ENCODE measurements around the gene LY86. TPM values are rescaled to one million over a fixed set of nuclear protein-coding genes. Genes with fewer than 3 reads are reported as not detected.

LY86 gene
- total RNA-seq, 2 experiments from 2014 or later, result 1.2 to 1.7 TPM

DNA sequence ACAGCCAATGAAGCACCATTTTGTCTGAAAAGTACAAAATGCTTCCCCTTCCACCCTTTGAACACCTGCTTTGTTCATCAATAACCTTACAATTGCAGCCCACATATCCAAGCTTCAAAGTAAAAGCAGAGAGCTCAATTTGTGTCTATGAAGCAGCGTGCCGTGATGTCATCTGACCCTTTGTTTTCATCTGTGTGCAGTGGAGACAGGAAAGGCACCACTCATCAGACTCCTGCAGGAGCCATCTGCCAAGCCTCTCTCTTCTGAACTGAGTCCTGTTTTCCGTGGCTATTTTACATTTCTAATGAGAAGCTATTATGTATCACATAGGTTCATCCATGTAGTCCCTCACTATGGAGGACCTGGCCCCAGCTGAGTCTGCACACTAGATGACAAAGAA is 7.5 kb upstream of the LY86 start:
- H3K9me3 Mint-ChIP-seq (ENCODE audit: low read depth), result peaks cover 9% of the 10 kb centered on the region
- no peak for ATAC-seq
- DNase-seq, result no peak

DNA sequence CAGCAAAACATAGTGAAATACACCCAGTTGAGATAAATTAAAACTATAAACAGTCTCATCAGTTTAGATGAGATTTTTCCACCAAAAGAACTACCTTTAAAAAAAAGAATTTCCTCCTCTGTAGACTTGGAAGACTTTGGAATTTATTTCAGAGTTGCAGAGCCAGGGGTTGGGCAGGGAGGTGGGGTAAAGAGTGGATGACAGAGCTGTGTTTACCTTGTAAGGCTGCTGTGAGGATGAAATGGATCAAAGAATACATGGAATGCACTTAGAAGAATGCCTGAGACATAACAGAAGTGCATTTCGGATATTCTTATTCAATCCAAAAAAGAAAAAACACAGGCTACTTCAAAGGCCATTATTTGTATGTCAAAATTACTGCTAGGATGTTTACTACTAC is 6.4 kb upstream of the LY86 start:
- no peak for ATAC-seq
- no peak overlapping the region for H3K4me3 Mint-ChIP-seq
- peaks cover 2% of the 10 kb centered on the region for H3K27me3 Mint-ChIP-seq
- H3K36me3 Mint-ChIP-seq, result peaks cover 17% of the 10 kb centered on the region
- no peak for DNase-seq
- peaks cover 18% of the 10 kb centered on the region for H3K4me1 Mint-ChIP-seq
- H3K9me3 Mint-ChIP-seq (ENCODE audit: low read depth), result peaks cover 6% of the 10 kb centered on the region
- CTCF ChIA-PET, result interaction anchor here (1.1 kb wide), 1 partner anchor 35 kb away, joined by 3 read pairs; no protein-coding TSS in a partner anchor
- no peak overlapping the region for H3K27ac Mint-ChIP-seq

More for the DNA sequence above, 7.5 kb upstream of the LY86 start:
- peaks cover 17% of the 10 kb centered on the region for H3K36me3 Mint-ChIP-seq
- H3K4me3 Mint-ChIP-seq, result no peak overlapping the region
- H3K27ac Mint-ChIP-seq, result no peak overlapping the region
- CTCF ChIA-PET, result no interaction called here
- H3K27me3 Mint-ChIP-seq, result peaks cover 4% of the 10 kb centered on the region
- H3K4me1 Mint-ChIP-seq, result peaks cover 14% of the 10 kb centered on the region

DNA sequence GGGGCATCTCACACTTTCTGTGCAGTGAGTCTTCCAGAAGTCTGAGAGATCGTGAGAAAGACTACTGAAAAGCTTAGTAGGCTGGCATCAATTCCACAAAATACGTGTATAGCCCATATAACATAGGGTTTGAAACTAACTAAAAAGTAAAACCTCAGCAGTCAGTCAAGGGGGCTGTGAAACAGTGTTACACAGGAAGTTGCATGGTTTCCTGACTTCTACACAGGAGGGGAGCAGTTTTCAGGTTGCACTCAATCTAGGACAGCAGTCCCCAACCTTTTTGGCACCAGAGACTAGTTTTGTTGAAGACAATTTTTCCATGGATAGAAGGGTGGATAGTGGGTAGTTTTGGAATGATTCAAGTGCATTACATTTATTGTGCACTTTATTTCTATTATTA is 4.7 kb upstream of the LY86 start:
- no peak overlapping the region for H3K4me3 Mint-ChIP-seq
- H3K9me3 Mint-ChIP-seq (ENCODE audit: low read depth), result peaks cover 6% of the 10 kb centered on the region
- CTCF ChIA-PET, result interaction anchor here (1.3 kb wide), 1 partner anchor 26 kb away, joined by 3 read pairs; no protein-coding TSS in a partner anchor
- no peak for ATAC-seq
- H3K36me3 Mint-ChIP-seq, result peaks cover 17% of the 10 kb centered on the region
- peaks cover 31% of the 10 kb centered on the region for H3K4me1 Mint-ChIP-seq
- peak overlapping the region; percentile 58 for H3K27ac Mint-ChIP-seq
- H3K27me3 Mint-ChIP-seq, result no peaks in the 10 kb centered on the region
- DNase-seq, result peak; percentile 51

DNA sequence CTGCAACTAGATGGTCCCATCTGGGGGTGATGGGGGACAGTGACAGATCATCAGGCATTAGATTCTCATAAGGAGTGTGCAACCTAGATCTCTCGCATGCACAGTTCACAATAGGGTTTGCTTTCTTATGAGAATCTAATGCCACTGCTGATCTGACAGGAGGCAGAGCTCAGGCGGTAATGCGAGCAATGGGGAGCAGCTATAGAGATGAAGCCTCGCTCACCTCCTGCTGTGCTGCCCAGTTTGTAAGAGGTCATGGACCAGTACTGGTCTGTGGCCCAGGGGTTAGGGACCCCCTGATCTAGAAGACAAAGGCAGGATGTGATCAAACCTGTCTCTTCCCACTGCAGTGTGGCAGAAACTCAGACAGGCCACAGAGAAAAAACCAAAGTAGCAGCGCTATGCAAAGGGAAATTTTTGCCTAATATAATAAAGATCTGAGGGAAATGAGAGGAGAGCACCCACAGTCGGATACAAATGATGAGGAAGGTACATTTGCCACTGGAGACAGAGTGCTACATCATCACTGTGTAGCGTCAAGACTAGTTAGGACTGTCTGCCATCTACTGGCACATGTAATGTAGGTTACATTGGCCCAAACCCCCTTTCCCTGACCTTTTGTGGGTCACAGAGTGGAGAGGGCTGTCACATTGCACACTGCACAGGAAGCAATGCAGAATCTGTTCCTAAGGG is 4.1 kb upstream of the LY86 start:
- CTCF ChIA-PET, result interaction anchor here (1.3 kb wide), 1 partner anchor 26 kb away, joined by 3 read pairs; no protein-coding TSS in a partner anchor
- peaks cover 17% of the 10 kb centered on the region for H3K36me3 Mint-ChIP-seq
- no peak overlapping the region for H3K27ac Mint-ChIP-seq
- no peak overlapping the region for H3K4me3 Mint-ChIP-seq
- no peaks in the 10 kb centered on the region for H3K27me3 Mint-ChIP-seq
- H3K4me1 Mint-ChIP-seq, result peaks cover 37% of the 10 kb centered on the region
- peaks cover 6% of the 10 kb centered on the region for H3K9me3 Mint-ChIP-seq (ENCODE audit: low read depth)
- DNase-seq, result no peak
- no peak for ATAC-seq

DNA sequence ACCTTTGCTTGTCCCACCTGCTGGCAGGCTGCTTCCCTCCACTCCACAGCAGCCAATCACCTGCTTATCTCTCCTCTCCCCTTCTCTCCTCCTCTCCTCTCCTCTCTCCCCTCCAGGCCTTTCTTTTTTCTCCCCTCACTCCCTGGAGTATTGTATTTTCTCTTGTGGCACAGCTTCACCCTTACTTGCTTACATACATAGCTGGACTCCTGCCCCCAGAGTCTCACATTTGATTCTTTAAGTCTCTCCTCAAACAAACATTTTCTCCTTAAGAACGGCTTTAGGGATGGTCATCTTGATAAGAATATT is 3.6 kb upstream of the LY86 start:
- CTCF ChIA-PET, result interaction anchor here (1.0 to 1.4 kb wide), 2 partner anchors 27 to 28 kb away, joined by 3 to 4 read pairs; no protein-coding TSS in a partner anchor
- Mint-ChIP-seq H3K4me3 (no peak overlapping the region), H3K27ac (no peak overlapping the region), H3K27me3 (no peaks in the 10 kb centered on the region), H3K9me3 (ENCODE audit: low read depth) (peaks cover 6% of the 10 kb centered on the region), H3K36me3 (peaks cover 14% of the 10 kb centered on the region), H3K4me1 (peaks cover 40% of the 10 kb centered on the region)
- no peak for DNase-seq
- ATAC-seq, result no peak

DNA sequence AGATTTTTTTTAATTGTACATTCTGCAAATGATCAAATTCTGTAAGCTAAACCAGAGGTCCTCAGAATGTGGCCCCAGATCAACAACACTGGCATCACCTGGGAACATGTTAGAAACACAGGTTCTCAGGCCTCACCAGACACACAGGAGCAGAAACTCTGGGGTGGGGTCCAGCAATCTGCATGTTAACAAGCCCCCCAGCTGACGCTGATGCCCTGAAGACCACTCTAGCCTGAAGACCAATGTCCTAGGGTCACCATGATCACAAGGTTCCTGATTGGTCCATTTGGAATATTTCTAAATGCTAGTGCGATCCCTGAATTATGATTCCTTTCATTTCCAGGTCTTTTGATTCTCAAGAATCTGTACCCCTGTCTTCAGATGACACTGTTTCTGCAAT is 2.4 kb upstream of the LY86 start:
- Mint-ChIP-seq H3K27me3 (no peaks in the 10 kb centered on the region), H3K4me1 (peaks cover 42% of the 10 kb centered on the region), H3K36me3 (peaks cover 9% of the 10 kb centered on the region), H3K27ac (no peak overlapping the region), H3K9me3 (ENCODE audit: low read depth) (peaks cover 6% of the 10 kb centered on the region), H3K4me3 (no peak overlapping the region)
- CTCF ChIA-PET, result interaction anchor here (1.0 to 1.4 kb wide), 2 partner anchors 25 to 29 kb away, joined by 3 to 4 read pairs; no protein-coding TSS in a partner anchor
- DNase-seq, result no peak
- no peak for ATAC-seq

DNA sequence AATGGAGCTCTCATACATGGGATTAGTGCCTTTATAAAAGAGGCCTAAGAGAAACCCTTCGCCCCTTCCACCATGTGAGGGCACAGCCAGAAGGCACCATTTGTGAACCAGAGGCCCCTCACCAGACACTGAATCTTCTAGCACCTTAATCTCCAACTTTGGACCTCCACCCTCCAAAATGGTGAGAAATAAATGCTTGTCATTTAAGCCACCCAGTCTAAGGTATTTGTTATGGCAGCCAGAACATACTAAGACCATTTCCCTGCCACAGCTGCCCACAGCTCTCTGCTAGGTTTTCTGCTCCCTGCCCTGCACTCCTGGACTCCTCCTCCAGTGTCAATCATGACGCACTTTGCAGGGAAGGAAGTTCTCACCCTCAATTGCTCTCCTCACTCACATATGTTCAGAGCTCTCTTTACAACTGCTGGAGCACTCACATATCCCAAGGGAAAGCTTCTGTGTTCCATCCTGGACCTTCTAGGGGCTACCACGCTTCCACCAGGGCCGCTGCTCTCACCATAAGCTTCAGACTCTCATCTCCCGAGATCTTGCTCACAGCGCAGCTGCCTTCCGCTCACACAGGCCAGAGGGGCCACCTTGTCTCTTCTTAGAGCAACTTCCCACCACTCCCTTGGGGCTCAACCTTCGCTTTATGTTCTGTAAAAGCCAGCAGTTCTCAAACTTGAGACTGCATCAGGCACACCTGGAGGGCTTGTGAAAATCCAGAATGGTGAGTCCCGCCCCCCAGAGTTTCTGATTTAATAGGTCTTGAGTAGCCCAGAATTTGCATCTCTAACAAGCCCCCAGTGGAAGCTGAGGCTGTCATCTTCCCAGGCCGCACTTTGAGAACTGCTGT is 1.6 kb upstream of the LY86 start:
- H3K36me3 Mint-ChIP-seq, result peaks cover 12% of the 10 kb centered on the region
- CTCF ChIA-PET, result interaction anchor here (1.4 kb wide), 1 partner anchor 25 kb away, joined by 3 read pairs; no protein-coding TSS in a partner anchor

DNA sequence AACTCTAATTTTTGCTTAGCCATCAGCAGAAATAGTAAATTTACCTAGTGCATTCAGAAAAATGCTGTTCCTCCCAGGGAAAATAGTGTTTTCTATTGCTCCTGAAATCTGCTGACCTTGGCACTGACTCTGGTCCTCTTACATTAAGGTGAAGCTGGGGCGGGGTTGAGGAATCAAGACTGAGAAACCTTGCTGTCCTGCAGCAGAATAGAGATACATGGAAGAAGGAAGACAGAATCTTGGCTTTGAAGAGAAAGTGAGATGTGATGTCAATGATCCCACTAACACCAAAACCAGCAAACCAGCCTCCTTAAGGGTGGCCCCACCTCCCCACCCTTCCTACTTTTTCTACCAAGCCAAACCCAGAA is 840 bp upstream of the LY86 start:
- H3K4me3 Mint-ChIP-seq, result peak overlapping the region; percentile 5
- peaks cover 13% of the 10 kb centered on the region for H3K36me3 Mint-ChIP-seq
- no peak for ATAC-seq
- H3K9me3 Mint-ChIP-seq (ENCODE audit: low read depth), result peaks cover 6% of the 10 kb centered on the region
- CTCF ChIA-PET, result no interaction called here
- no peak for DNase-seq
- peaks cover 56% of the 10 kb centered on the region for H3K4me1 Mint-ChIP-seq
- no peaks in the 10 kb centered on the region for H3K27me3 Mint-ChIP-seq
- peak overlapping the region; percentile 61 for H3K27ac Mint-ChIP-seq

More for the DNA sequence above, 1.6 kb upstream of the LY86 start:
- peaks cover 6% of the 10 kb centered on the region for H3K9me3 Mint-ChIP-seq (ENCODE audit: low read depth)
- H3K27ac Mint-ChIP-seq, result no peak overlapping the region
- H3K4me3 Mint-ChIP-seq, result no peak overlapping the region
- H3K27me3 Mint-ChIP-seq, result no peaks in the 10 kb centered on the region
- ATAC-seq (no peak), DNase-seq (no peak)
- peaks cover 49% of the 10 kb centered on the region for H3K4me1 Mint-ChIP-seq

DNA sequence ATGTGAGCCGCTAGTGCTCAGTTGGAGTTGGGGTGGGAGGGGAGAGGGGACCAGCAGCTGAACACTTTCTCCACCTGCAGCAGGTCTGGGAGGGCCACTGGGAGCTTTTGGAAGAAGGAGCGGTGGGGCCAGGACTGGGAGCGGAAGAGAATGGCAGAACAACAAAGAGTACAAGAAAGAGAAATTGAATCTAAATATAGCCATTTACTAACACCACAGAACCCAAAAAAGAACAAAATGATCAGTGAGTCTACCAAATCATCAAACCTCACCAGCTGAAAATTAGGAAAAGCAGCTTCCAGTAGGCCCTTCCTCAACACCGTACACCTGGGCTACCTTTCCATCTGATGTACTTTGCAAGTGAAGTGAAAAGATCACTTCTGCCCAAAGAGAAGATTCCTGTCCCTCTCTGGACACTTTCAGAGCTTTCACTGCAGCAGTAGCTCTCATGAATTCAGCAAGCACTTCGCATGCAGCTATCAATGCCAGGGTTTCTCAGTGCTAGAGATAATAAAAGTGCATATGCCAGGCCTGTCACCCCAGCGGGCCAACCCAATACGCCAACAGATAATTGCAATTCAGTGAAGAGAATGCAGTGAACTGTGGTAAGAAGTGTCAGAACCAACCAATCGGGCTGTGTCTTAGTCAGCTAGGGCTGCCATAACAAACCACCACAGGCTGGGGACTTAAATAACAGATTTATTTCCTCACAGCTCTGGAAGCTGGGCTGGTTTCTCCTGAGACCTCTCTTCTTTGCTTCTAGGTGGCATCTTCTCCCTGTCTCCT is 597 bp downstream of the LY86 start:
- ATAC-seq (peak; percentile 38), DNase-seq (no peak)
- peaks cover 59% of the 10 kb centered on the region for H3K4me1 Mint-ChIP-seq
- peak overlapping the region; percentile 83 for H3K27ac Mint-ChIP-seq
- H3K4me3 Mint-ChIP-seq, result peak overlapping the region; percentile 46
- no peaks in the 10 kb centered on the region for H3K9me3 Mint-ChIP-seq (ENCODE audit: low read depth)
- no peaks in the 10 kb centered on the region for H3K27me3 Mint-ChIP-seq
- H3K36me3 Mint-ChIP-seq, result peaks cover 12% of the 10 kb centered on the region
- CTCF ChIA-PET, result interaction anchor here (1.0 kb wide), 1 partner anchor 88 kb away, joined by 3 read pairs; no protein-coding TSS in a partner anchor

DNA sequence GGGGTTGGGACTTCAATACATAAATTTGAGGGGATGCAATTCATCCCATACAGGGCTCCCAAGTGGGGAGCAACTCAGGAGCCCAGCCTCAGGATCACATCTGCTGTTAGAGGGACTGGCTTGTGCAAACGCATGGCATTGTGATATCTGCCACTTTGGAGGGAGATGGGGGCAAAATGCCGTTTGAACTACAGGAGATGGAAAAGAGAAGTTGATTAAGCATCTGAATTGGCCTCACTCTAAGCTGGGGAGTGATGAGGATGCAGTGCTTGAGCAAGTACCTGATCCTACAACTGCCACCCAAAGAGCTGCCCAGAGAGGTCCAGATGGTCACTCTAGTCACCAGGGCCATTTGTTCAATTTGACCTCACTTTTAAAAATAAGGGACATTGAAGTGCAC is 2.0 kb downstream of the LY86 start:
- Mint-ChIP-seq H3K27ac (no peak overlapping the region), H3K4me3 (no peak overlapping the region), H3K36me3 (peaks cover 14% of the 10 kb centered on the region), H3K9me3 (ENCODE audit: low read depth) (peaks cover 2% of the 10 kb centered on the region), H3K4me1 (peaks cover 51% of the 10 kb centered on the region), H3K27me3 (peaks cover 5% of the 10 kb centered on the region)
- CTCF ChIA-PET, result no interaction called here
- ATAC-seq (no peak), DNase-seq (no peak)

DNA sequence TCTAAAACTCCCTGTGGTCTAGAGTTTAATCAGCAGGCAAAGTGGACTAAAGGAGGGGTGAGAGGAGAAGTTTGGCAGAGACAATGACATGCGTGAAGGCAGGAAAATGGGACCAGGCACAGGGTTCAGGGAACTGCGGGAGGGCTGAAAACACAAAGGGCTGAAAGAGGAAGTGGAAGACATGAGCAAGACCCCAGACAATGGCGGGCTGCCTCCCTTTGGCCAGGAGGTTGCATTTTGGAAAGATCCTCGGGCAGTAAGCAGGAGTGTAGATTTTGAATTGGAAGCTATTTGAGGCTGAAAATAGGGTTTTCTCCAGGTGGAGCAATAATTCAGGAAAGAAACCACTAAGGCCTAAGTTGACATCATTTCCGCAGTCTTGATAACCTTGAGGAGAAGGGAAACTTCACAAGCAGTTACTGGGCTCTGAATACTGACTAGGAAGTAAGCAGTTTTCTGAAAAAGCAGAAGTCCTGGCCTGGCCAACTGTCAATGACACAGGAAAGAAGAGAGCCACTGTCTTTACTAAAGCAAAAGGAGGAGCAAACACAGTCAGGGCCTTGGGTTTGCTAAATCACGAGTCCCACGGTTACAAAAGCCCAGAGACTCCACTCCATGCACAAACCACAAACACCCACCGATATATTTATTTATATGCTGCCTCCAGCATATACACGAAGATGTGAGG is 3.4 kb downstream of the LY86 start:
- Mint-ChIP-seq H3K36me3 (peaks cover 14% of the 10 kb centered on the region), H3K4me1 (peaks cover 52% of the 10 kb centered on the region), H3K4me3 (no peak overlapping the region), H3K9me3 (ENCODE audit: low read depth) (peaks cover 2% of the 10 kb centered on the region), H3K27ac (peak overlapping the region; percentile 77), H3K27me3 (peaks cover 5% of the 10 kb centered on the region)
- DNase-seq (no peak), ATAC-seq (no peak)
- CTCF ChIA-PET, result no interaction called here

DNA sequence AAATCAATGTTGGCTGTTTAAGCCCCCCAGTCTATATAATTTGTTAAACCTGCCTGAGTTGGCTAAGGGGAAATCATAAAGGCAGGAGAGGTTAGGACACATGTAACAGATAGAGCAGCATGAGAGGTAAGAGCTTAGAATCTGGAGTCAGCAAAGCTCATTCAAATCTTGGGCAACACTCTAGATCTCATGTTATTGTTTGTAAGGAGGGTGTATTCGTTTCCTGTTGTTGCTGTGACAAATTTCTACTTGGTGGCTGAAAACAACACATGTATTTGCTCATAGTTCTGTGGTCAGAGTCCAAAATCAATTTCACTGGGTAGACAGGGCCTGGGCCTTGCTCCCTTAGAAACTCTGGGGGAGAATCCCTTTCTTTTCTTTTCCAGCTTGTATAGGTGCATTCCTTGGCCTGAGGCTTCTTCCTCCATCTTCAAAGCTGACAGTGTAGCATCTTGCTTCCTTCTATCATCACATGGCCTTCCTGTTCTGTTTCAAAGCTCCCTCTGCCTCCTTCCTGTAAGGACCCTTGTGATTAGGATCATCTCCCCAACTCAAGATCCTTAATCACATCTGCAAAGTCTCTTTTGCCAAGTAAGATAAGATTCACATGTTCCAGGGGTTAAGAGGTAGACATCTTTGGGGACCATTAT is 4.4 kb downstream of the LY86 start:
- CTCF ChIA-PET, result interaction anchor here (1.2 to 1.3 kb wide), 2 partner anchors 17 to 21 kb away, joined by 3 read pairs; no protein-coding TSS in a partner anchor
- DNase-seq (no peak), ATAC-seq (peak; percentile 40)
- peaks cover 2% of the 10 kb centered on the region for H3K9me3 Mint-ChIP-seq (ENCODE audit: low read depth)
- H3K4me1 Mint-ChIP-seq, result peaks cover 45% of the 10 kb centered on the region
- H3K27me3 Mint-ChIP-seq, result peaks cover 5% of the 10 kb centered on the region
- peak overlapping the region; percentile 77 for H3K27ac Mint-ChIP-seq
- no peak overlapping the region for H3K4me3 Mint-ChIP-seq
- peaks cover 14% of the 10 kb centered on the region for H3K36me3 Mint-ChIP-seq
